Measurements from ENCODE around the gene LKAAEAR1.

The LKAAEAR1 gene

GRCh38 chr20:64055396-64055892, 28.8 kb downstream of the LKAAEAR1 start:
- no peak for TF ChIP-seq CTCF (IDR thresholded peaks at IDR 0.05)
- peak overlapping the region in 1 of 2 donors; percentile 74 for H3K27ac ChIP-seq
- DNase-seq (ENCODE audit: low spot score) = no peak
- no peak overlapping the region for H3K4me3 ChIP-seq

- no peak for DNase-seq (ENCODE audit: low spot score)
- TF ChIP-seq CTCF (IDR thresholded peaks at IDR 0.05) = no peak
- Histone ChIP-seq H3K4me3 (no peak overlapping the region), H3K27ac (peak overlapping the region in 1 of 2 donors; percentile 79)
Measured at GRCh38 chr20:64053841-64054661, 30.1 kb downstream of the LKAAEAR1 start.

GRCh38 chr20:64052987-64053840, 31.0 kb downstream of the LKAAEAR1 start:
- Histone ChIP-seq H3K27ac (peak overlapping the region in 1 of 2 donors; percentile 79), H3K4me3 (no peak overlapping the region)
- no peak for DNase-seq (ENCODE audit: low spot score)
- no peak for TF ChIP-seq CTCF (IDR thresholded peaks at IDR 0.05)

- no peak for DNase-seq (ENCODE audit: low spot score)
- no peak for TF ChIP-seq CTCF (IDR thresholded peaks at IDR 0.05)
- peak overlapping the region in 1 of 2 donors; percentile 79 for H3K27ac ChIP-seq
- no peak overlapping the region for H3K4me3 ChIP-seq
Measured at GRCh38 chr20:64052326-64052722, 31.9 kb downstream of the LKAAEAR1 start.

- no peak for DNase-seq (ENCODE audit: low spot score)
- Histone ChIP-seq H3K4me3 (peak overlapping the region; percentile 69), H3K27ac (peak overlapping the region; percentile 52 to 79)
- no peak for TF ChIP-seq CTCF (IDR thresholded peaks at IDR 0.05)
Measured at GRCh38 chr20:64051561-64052325, 32.5 kb downstream of the LKAAEAR1 start.

- no peak for TF ChIP-seq CTCF (IDR thresholded peaks at IDR 0.05)
- H3K27ac ChIP-seq = peak overlapping the region; percentile 52 to 79
- no peak for DNase-seq (ENCODE audit: low spot score)
- peak overlapping the region; percentile 69 for H3K4me3 ChIP-seq
Measured at GRCh38 chr20:64051033-64051452, 33.2 kb downstream of the LKAAEAR1 start.

Data from coronary artery (tissue), 2 donors.